T-helper 1 cell treated with Interleukin-12 subunit alpha and Interleukin-12 subunit beta and Interleukin-4 antibody, amounts not matched to agents 30 μg/mL and 1 μg/mL, for 36 hours (primary cell): ENCODE data around the gene KATNBL1.
"Not testable (repeated sequence)": the region's sequence is repeated elsewhere in the genome, so short reads cannot be mapped to it uniquely, and the experiment has no call there.

Source experiments
- H3K27ac Mint-ChIP-seq: one replicate; pipeline ENCODE4 v1.8.0; 2021; ENCODE audit warnings: mild to moderate bottlenecking, mixed read lengths
- H3K27me3 Mint-ChIP-seq: one replicate; pipeline ENCODE4 v1.8.0; 2021; ENCODE audit warnings: low read depth, mixed read lengths
- H3K36me3 Mint-ChIP-seq: one replicate; pipeline ENCODE4 v1.8.0; 2021; ENCODE audit warnings: low read depth, mixed read lengths
- H3K4me1 Mint-ChIP-seq: one replicate; pipeline ENCODE4 v1.8.0; 2021; ENCODE audit warnings: low read depth, mixed read lengths
- H3K4me3 Mint-ChIP-seq: one replicate; pipeline ENCODE4 v1.8.0; 2021; ENCODE audit warnings: mild to moderate bottlenecking, moderate library complexity, mixed read lengths
- H3K9me3 Mint-ChIP-seq: one replicate; pipeline ENCODE4 v1.8.0; 2021; ENCODE audit warnings: mixed read lengths

Gene KATNBL1

DNA sequence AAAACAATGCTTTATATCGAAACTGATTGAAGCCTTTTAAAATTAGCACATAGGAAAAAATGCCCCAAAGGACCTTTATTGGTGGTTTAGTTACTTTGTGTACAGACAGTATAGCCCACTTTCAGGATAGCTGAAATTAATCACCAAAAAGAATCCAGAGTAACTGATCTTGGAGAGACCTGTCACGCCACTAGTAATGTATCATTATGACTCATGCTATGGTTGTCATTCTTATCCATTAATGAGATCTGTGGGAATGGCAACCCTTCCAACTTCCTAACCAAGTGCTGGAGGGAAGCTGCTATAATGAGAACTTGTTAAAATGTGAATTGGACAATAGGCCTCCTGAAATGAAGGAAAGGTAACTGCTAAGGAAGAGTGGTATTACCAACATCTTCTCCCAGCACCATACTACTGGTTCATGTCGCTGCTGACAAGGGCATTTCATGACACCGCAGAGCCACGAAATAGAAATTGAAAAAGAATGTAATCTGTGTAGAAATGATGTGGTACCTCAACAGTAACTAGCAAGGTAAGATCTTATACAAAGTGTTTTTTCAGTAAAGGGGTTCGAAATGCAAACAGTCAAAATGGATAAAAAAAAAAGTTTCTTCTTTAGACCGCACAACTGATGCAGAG lies 7.8 kb upstream of the KATNBL1 start:
- Mint-ChIP-seq H3K36me3 (no peaks in the 10 kb centered on the region), H3K4me1 (no peaks in the 10 kb centered on the region), H3K27ac (no peak overlapping the region), H3K9me3 (no peaks in the 10 kb centered on the region), H3K27me3 (peaks cover 10% of the 10 kb centered on the region), H3K4me3 (no peak overlapping the region)

DNA sequence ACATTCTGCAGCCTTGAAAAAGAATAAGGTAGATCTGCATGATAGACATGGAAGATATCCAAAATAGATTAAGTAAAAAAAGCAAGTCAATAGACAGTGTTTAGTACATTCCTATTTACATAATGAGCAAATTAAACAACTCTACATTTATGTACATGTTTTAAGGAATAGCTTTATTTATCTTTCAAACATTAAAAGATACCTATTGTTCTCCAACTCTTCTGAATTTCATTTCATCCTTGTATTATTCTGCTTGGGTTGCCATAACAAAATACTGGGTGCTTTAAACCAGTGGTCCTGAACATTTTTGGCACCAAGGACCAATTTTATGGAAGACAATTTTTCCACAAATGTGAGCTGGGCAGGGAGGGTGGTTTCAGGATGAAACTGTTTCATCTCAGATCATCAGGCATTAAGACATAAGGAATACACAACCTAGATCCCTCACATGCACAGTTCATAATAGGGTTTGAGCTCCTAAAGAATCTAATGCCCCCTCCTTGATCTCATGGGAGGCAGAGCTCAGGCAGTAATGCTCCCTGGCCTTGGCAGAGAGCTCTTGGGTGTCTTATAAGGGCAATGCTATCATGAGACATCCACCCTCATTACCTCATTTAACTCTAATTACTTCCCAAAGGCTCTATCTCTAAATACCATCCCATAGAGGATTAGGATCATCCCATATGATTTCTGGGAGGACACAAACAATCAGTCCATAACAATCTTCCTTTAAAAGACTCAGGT lies 6.8 kb upstream of the KATNBL1 start:
- Mint-ChIP-seq H3K4me3 (no peak overlapping the region), H3K9me3 (no peaks in the 10 kb centered on the region), H3K4me1 (no peaks in the 10 kb centered on the region), H3K36me3 (no peaks in the 10 kb centered on the region), H3K27ac (no peak overlapping the region), H3K27me3 (peaks cover 10% of the 10 kb centered on the region)

DNA sequence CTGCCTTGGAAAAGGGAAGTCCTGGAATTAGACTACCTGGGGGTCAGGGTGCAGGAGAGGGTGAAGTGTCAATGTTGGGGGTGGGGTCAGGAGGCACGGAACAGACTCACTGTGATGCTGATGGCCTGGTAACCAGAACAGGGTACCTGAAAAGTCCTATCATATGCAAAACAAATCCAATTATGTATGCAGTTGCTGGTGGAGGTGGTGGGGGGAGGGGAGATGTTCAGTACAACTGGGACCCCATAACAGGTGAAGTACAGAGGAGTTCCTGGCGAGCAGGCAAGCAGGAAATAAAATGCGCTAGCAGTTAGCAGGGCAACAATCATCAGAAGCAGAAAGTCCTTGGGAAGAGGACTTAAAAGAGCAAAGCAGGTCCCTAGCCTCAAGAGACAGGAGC lies 4.2 kb upstream of the KATNBL1 start:
- Mint-ChIP-seq H3K36me3 (no peaks in the 10 kb centered on the region), H3K4me3 (no peak overlapping the region), H3K27ac (no peak overlapping the region), H3K9me3 (no peaks in the 10 kb centered on the region), H3K4me1 (peaks cover 2% of the 10 kb centered on the region), H3K27me3 (peaks cover 10% of the 10 kb centered on the region)

- H3K27me3 Mint-ChIP-seq: peaks cover 10% of the 10 kb centered on the region
- H3K36me3 Mint-ChIP-seq: no peaks in the 10 kb centered on the region
- H3K4me3 Mint-ChIP-seq: no peak overlapping the region
- H3K9me3 Mint-ChIP-seq: no peaks in the 10 kb centered on the region
- peaks cover 4% of the 10 kb centered on the region for H3K4me1 Mint-ChIP-seq
- no peak overlapping the region for H3K27ac Mint-ChIP-seq
These were observed 3.8 kb upstream of the KATNBL1 start for GRCh38 chr15:34213690-34214089.

DNA sequence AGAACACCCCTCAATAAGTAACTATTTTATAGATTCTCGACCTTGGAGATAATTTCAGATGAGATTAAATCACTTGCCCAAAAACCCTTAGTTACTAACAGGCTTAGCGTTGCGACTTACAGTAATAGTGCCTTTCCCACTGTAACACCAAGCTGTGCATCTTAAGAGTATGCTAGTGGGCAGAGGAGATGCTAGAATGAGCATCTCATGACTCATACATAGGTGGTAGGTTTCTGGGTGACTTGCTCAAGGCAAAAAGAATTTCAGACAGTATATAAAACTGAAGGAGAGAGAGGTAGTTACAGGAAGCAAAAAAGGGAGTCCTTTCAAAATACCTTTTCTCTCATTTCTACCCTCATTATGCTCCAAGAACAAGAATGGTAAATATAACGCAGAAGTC lies 3.9 kb downstream of the KATNBL1 start:
- Mint-ChIP-seq H3K36me3 (peaks cover 14% of the 10 kb centered on the region), H3K4me3 (no peak overlapping the region), H3K4me1 (peaks cover 20% of the 10 kb centered on the region), H3K9me3 (no peaks in the 10 kb centered on the region), H3K27me3 (no peaks in the 10 kb centered on the region), H3K27ac (peak overlapping the region; percentile 47)

GRCh38 chr15:34203936-34204335 lies 6.0 kb downstream of the KATNBL1 start:
- H3K27ac Mint-ChIP-seq: no peak overlapping the region
- peaks cover 24% of the 10 kb centered on the region for H3K36me3 Mint-ChIP-seq
- H3K4me3 Mint-ChIP-seq: no peak overlapping the region
- H3K4me1 Mint-ChIP-seq: peaks cover 19% of the 10 kb centered on the region
- no peaks in the 10 kb centered on the region for H3K27me3 Mint-ChIP-seq
- H3K9me3 Mint-ChIP-seq: no peaks in the 10 kb centered on the region

DNA sequence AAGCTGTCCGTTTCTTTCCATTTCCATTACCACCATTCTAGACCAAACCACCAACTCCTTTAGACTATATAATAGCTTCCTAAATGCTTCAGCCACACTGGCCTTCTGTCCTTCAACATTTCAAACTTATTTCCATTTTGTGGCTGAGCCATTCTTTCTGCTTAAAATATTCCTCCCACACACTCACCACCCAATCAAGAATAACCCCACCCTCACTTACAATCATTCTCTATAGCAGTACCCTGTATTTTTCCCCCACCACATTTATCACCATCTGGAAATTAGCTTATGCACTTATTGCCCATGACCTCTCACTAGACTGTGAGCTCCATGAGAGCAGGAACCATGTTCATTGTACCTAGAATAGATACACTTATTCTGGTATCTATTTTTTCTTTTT lies 6.6 kb downstream of the KATNBL1 start:
- Mint-ChIP-seq H3K27ac (no peak overlapping the region), H3K36me3 (peaks cover 26% of the 10 kb centered on the region), H3K27me3 (no peaks in the 10 kb centered on the region), H3K4me1 (peaks cover 12% of the 10 kb centered on the region), H3K4me3 (no peak overlapping the region), H3K9me3 (no peaks in the 10 kb centered on the region)

DNA sequence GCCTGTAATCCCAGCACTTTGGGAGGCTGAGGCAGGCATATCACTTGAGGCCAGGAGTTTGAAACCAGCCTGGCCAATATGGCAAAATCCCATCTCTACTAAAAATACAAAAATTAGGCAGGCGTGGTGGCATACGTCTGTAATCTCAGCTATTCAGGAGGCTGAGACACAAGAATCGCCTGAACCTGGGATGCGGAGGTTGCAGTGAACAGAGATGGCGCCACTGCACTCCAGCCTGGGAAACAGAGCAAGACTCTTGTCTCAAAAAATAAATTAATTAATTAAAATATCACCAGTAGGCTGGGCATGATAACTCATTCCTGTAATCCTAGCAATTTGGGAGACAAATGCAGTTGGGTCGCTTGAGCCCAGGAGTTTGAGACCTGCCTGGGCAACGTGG lies 16.6 kb downstream of the KATNBL1 start:
- H3K27ac Mint-ChIP-seq, H3K9me3 Mint-ChIP-seq, H3K36me3 Mint-ChIP-seq, H3K4me1 Mint-ChIP-seq, H3K4me3 Mint-ChIP-seq, H3K27me3 Mint-ChIP-seq: not testable (repeated sequence)

GRCh38 chr15:34188711-34189110 lies 21.2 kb downstream of the KATNBL1 start:
- H3K4me3 Mint-ChIP-seq: no peak overlapping the region
- H3K27ac Mint-ChIP-seq: no peak overlapping the region

GRCh38 chr15:34185666-34186065 lies 24.2 kb downstream of the KATNBL1 start:
- Mint-ChIP-seq H3K27ac (no peak overlapping the region), H3K4me3 (no peak overlapping the region), H3K4me1 (peaks cover 6% of the 10 kb centered on the region), H3K36me3 (peaks cover 8% of the 10 kb centered on the region), H3K9me3 (no peaks in the 10 kb centered on the region), H3K27me3 (no peaks in the 10 kb centered on the region)

More at GRCh38 chr15:34188711-34189110, 21.2 kb downstream of the KATNBL1 start:
- H3K36me3 Mint-ChIP-seq: peaks cover 6% of the 10 kb centered on the region
- no peaks in the 10 kb centered on the region for H3K9me3 Mint-ChIP-seq
- H3K27me3 Mint-ChIP-seq: no peaks in the 10 kb centered on the region
- peaks cover 6% of the 10 kb centered on the region for H3K4me1 Mint-ChIP-seq

GRCh38 chr15:34182942-34183341 lies 27.0 kb downstream of the KATNBL1 start:
- no peaks in the 10 kb centered on the region for H3K4me1 Mint-ChIP-seq
- H3K4me3 Mint-ChIP-seq: no peak overlapping the region
- no peaks in the 10 kb centered on the region for H3K9me3 Mint-ChIP-seq
- H3K36me3 Mint-ChIP-seq: peaks cover 11% of the 10 kb centered on the region
- no peaks in the 10 kb centered on the region for H3K27me3 Mint-ChIP-seq
- H3K27ac Mint-ChIP-seq: no peak overlapping the region

DNA sequence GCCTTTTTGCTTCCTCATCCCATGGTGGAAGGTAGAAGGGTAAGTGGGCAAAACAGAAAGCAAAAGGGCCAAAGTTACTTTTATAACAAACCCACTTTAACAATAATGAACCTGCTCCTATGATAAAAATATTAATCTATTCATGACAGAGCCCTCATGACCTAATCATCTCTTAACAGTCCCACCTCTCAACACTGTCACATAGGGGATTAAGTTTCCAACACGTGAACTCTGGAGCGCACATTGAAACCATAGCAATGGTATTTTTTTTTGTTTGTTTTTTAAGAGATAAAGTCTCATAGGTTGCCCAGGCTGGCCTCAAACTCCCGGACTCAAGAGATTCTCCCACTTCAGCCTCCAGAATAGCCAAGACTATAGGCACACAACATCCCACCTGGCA lies 30.7 kb downstream of the KATNBL1 start:
- no peaks in the 10 kb centered on the region for H3K27me3 Mint-ChIP-seq
- H3K4me1 Mint-ChIP-seq: no peaks in the 10 kb centered on the region
- peaks cover 14% of the 10 kb centered on the region for H3K36me3 Mint-ChIP-seq
- H3K4me3 Mint-ChIP-seq: no peak overlapping the region
- no peak overlapping the region for H3K27ac Mint-ChIP-seq
- H3K9me3 Mint-ChIP-seq: peaks cover 7% of the 10 kb centered on the region

DNA sequence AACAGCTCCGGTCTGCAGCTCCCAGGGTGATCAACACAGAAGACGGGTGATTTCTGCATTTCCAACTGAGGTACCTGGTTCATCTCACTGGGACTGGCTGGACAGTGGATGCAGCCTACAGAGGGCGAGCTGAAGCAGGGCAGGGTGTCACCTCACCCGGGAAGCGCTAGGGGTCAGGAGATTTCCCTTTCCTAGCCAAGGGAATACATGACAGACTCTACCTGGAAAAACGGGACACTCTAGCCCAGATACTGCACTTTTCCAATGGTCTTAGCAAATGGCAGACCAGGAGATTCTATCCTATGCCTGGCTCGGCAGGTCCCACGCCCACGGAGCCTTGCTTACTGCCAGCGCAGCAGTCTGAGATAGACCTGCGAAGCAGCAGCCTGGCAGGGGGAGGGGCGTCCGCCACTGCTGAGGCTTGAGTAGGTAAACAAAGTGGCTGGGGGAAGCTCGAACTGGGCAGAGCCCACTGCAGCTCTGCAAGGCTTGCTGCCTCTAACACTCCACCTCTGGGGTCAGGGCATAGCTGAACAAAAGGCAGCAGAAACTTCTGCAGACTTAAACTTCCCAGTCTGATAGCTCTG lies 43.8 kb downstream of the KATNBL1 start:
- not testable (repeated sequence) for H3K27ac Mint-ChIP-seq, H3K4me1 Mint-ChIP-seq, H3K27me3 Mint-ChIP-seq, H3K4me3 Mint-ChIP-seq
- Mint-ChIP-seq H3K36me3 (peaks cover 42% of the 10 kb centered on the region), H3K9me3 (peaks cover 52% of the 10 kb centered on the region)

DNA sequence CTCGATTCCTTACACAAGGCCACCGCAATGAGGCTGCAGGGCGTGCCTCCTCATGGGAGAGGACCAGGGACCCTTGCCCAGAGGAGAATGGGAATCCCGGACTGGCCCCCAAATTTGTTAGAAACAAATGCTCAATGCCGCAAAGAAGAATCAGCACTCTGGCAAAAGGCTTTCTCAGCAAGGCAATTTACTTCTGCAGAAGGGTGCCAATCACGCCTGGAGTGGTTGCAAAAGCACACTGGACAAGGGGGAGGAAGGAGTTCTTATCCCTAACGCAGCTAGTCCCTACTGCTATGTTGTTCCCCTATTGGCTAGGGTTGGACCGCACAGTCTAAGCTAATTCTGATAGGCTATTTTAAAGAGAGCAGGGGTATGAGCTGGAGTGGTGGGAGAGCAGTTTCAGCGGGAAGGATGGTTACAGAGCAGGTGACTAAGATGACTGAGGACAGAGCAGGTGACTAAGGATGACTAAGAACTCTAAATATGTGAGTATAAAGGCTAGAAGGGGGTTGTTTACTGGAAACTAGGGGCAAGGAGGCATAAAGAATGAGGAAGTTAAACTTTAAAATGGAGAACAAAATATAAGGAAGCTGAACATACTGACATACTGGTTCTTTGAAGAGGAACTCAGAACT lies 48.5 kb downstream of the KATNBL1 start:
- H3K27ac Mint-ChIP-seq: no peak overlapping the region
- peaks cover 60% of the 10 kb centered on the region for H3K36me3 Mint-ChIP-seq
- H3K4me1 Mint-ChIP-seq: no peaks in the 10 kb centered on the region
- no peak overlapping the region for H3K4me3 Mint-ChIP-seq
- H3K9me3 Mint-ChIP-seq: peaks cover 44% of the 10 kb centered on the region
- H3K27me3 Mint-ChIP-seq: no peaks in the 10 kb centered on the region

GRCh38 chr15:34160735-34161134 lies 49.2 kb downstream of the KATNBL1 start:
- no peak overlapping the region for H3K27ac Mint-ChIP-seq
- H3K36me3 Mint-ChIP-seq: peaks cover 67% of the 10 kb centered on the region
- no peak overlapping the region for H3K4me3 Mint-ChIP-seq
- H3K9me3 Mint-ChIP-seq: peaks cover 51% of the 10 kb centered on the region
- no peaks in the 10 kb centered on the region for H3K4me1 Mint-ChIP-seq
- no peaks in the 10 kb centered on the region for H3K27me3 Mint-ChIP-seq
